Activated T-helper 1 cell treated with Interleukin-2 at 50 U/mL for 16 hours (primary cell): ENCODE measurements around the gene HDAC1.

Source experiments
- DNase-seq: peaks from one replicate; pipeline ENCODE4 v3.0.0-alpha.2; 2020; ENCODE audit warnings: low read depth

HDAC1 gene

DNA sequence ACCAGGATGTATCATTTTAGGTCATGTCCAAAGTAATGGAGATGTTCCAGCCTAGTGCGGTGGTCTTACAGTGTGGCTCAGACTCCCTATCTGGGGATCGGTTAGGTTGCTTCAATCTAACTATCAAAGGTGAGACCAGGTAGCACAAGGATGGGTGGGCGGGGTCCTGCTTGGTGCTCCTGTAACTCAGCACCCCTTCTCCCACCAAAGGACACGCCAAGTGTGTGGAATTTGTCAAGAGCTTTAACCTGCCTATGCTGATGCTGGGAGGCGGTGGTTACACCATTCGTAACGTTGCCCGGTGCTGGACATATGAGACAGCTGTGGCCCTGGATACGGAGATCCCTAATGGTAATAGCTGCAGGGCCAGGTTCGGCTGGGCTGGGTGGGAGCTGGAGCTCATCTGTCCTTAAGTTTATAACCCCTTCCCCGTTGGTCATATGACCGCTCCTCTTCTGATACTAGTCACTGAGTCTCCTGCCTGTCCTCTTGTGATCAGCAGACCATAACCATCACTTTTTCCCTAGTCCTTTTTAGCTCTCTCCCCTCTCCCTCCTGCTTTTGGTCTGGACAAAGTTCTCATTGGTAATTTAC lies 38.8 kb downstream of the HDAC1 start:
- no peak for DNase-seq

DNA sequence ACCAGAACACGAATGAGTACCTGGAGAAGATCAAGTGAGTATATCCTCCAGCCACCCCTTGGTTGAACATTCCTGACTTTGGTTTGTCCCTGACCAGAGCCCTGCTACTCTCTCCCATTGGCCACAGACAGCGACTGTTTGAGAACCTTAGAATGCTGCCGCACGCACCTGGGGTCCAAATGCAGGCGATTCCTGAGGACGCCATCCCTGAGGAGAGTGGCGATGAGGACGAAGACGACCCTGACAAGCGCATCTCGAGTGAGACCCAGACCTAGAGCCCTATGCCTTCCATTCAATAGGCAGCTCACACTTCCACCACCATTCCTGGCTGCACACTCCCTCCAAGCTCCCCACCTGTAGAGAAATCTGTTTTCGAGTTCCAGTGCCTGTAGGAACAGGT lies 39.7 kb downstream of the HDAC1 start:
- no peak for DNase-seq

DNA sequence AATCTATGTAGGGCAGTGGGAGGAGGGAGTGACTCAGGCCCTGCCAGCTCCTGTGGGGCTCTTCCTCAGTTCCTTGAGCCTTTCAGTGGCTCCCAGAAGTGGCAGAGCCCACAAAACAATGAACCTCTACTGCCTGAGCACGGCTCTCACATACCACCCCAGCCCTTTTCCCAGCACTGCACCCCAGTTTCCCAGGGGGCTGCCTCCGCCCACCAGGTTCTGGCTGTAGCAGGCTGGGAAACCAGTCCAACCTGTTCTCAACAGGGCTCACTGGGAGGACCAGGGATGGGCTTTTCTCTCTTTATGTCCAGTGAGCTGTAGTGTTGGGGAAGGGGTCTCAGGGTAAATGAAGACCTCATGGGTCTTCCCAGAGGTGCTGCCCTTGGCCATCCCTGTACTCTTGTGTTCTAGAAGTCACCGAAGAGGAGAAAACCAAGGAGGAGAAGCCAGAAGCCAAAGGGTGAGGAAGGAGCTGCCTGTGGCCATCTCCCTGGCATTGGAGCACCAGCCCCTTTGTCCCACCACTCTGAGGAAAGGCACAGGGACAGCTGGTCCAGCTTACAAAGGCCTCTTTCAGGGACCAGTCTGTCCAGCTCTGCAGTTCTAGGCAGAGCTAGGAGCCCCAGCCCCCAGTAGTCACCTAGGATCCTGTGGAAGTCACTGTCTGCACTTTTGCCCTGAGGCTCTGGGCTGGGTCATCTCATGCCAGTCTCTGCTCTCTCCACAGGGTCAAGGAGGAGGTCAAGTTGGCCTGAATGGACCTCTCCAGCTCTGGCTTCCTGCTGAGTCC lies 40.6 kb downstream of the HDAC1 start:
- no peak for DNase-seq

DNA sequence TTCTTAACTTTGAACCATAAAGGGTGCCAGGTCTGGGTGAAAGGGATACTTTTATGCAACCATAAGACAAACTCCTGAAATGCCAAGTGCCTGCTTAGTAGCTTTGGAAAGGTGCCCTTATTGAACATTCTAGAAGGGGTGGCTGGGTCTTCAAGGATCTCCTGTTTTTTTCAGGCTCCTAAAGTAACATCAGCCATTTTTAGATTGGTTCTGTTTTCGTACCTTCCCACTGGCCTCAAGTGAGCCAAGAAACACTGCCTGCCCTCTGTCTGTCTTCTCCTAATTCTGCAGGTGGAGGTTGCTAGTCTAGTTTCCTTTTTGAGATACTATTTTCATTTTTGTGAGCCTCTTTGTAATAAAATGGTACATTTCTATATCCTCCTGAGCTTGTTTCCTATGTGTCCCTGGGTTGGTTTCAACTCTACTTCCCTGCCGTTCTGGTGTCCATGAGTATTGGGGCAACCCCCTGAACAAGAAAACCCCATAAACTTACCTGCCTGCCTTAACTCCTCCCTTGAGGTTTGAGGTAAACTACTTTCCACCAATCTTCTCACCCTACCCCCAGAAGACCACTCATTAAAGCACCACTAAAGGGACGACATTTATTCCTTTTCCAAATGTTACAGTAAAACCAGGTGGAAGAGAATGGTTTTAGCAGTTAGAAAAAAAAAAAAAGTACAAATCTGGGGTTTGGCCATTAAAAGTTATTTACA lies 41.5 kb downstream of the HDAC1 start:
- DNase-seq, result no peak

DNA sequence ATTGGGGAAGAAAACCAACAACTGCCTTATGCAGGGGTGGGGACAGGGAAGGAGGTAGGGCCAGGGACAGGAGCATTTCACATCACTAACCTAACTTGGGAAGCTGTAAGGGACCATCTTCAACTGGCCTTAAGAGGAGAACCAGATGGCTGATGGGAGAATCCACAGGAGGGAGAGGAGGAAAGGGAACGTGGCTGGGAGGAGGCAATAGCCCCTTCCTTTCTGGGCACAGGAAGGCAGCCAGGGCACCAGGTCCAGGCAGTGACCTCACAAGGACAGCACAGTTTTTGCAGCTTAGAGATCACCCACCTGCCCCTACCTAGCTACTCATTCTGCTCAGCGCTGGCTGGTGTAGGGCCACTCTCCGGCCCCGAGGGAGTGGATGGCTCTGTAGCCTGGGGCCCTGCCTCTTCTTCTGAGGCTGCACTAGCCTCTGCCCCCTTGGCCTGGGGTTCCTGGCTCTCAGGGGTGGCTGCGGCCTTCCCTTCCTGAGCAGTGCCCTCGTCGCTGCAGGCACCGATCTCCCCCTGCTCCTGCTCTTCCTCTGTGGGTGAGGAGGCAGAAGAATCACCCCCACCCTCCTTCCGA lies 42.5 kb downstream of the HDAC1 start:
- DNase-seq, result no peak

DNA sequence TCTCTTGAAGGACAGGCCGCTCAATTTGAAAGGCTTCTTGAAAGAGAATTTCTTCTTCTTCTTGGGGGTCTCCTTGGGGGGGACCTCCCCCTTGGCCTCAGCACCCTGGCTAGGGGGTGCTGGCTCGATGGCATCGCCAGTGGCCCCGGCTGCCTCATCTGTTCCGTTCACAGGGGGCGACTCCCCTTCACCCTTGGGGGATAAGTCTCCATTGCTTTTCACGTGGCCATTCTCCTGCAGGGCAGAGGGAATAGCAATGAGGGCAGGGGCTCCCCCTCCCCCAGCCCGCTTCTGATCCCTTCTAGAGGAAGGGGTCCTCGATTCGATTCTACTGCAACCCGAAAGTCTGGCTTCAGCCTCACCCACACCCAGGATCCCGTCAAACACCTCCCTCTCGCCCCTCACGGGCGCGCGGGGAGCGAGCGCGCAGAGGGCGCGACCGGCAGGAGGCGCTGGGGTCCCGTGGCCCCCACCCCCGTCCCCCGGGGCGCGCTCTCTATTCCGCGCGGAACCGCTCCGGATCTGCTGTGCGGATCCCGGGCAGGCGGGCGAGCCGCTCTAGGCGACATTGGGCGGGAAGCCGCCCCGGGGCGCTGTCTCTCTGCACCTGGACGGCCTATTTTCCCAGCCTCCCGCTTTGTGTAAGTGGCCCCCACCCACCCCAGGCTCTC lies 43.1 kb downstream of the HDAC1 start:
- peak; percentile 64 for DNase-seq

DNA sequence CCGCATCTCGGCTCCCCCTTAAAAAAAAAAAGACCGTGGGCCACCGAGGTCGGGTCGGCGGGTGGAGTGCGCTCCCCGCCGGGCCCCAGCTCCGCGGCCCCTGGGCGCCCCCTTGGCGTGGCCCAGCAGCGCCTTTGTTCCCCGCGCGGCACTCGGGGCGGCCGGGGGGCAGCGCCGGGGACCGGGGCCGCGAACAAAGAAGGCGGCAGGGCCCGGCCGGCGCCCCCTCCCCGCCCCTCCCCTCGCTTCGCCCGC lies 43.6 kb downstream of the HDAC1 start:
- DNase-seq, result no peak

DNA sequence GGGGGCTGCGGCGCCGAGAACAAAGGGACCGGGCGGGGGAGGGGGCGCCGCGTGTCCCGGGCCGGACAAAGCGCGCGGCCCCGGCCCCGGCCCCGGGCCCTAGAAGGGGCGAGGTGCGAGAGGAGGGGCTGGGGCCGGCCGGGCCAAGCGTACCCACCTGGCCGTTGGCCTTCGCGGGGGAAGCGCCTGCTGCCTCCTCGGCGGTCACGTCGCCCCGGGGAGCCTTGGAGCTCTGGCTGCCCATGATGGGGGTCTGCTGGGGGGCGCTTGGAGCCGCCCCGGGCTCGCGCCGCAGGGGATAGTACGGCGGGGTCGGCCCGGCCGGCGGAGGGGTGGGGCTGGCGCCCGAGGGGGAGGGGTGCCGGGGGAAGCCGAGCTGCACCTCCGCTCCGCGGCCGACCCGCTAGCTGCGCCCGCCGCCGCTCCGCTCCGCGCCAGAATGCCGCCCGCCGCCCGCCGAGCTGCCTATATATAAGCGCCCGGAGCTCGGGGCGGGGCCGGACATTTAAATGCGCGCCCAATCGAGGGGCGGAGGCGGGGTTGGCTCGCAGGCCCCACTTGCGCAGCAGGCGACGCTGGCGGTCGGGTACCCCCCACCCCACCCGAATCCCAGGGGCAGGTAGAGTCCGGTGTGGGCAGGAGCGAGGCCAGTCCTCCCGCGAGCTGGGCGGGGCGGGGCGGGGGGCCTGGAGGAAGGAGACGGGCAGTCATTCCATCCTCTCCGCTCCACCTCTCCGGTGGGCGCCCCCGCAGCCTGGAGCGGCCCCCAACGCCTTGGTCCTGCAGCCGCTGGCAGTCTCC lies 44.1 kb downstream of the HDAC1 start, which contains the start of gene MARCKSL1:
Gene MARCKSL1, minus strand, starts transcription at position 444 of the 801 bp plus-strand sequence. Its CDS starts 200 bp downstream, at position 244.
- DNase-seq, result peak; percentile 84

DNA sequence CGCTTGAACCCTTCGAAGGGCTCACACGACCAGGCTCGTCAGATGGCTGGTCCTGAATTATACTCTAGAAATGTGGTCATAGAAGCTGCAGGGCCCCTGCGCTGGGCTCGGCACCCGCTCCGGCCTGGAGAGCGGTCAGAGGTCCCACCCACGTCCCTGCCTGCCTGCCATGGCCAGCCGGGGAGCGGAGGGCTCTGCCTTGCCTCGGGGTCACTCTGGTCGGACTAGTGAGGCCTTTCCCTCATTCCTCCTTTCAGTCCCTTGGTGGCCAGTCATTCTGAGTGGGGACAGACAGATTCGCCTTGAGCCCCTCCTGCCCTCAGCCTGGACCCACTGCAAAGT lies 44.7 kb downstream of the HDAC1 start:
- DNase-seq, result no peak

DNA sequence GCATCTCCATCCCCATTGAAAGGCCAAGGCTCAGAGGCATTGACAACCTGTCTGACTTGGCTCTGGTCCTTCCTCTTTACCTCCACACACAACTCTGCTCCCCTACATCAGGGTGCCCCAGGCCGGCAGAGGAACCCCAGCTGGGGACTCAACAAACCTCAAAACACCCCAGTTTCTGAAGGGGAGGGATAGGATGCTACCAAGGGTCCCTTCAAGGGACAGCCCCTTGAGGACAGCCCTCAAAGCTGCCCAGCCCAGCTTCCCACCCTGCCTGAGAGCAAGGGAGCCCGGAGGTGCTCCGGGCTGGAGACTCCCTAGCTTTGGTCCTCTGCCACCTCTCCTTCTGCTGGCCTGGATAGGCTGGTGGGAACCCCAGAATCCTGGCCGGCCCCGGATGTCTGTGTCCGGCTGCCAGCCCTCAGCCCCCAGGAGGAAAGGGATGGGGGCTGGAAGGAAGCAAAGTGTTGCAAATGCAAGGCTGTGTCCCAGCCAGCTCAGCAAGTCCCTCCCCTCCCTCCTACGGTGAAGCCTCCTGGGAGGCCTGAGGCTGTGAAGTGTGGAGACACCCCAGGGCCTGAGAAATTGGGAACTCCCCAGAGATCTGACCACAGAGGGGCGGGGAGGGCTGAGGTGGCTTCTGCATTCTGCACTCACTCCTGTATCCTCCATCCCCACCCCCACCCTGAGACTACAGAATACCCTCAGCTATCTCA lies 45.2 kb downstream of the HDAC1 start:
- no peak for DNase-seq

DNA sequence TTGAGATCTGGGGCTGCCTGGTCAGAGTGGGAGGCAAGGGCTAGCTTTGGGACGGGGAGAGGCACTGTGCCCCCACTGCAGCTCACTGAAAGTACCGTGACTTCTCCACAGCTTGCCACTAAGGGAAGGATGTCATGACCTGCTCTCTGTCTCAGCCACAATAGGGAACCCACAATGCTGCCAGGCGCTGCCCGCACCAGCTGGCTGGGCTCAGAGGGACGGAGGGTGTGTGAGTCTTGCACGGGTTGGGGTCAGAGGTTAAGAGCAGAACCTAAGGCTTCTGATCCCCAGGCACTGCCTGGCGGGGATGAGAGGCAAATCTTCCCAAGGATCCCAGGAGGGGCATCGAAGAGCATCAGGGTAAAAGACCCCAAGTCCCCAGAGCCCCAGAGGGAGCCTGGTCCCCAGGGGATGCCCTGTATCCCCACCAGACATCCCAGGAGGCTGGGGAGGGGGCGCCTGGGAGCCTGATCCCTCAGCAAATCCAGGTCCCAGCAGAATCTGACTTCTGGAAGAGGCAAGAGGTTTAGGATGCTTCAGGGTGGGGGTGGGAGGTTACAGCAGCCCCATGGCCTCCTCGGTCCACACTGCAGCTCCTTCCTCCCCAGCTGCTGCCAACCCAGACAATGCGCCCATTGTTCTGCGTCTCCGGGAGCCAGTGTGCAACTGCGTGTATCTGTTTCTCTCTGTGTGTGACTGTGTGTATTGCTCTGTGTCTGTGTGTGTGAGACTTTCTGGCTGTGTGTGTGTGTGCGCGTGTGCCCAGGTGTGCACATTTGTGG lies 46.2 kb downstream of the HDAC1 start:
- DNase-seq, result no peak

DNA sequence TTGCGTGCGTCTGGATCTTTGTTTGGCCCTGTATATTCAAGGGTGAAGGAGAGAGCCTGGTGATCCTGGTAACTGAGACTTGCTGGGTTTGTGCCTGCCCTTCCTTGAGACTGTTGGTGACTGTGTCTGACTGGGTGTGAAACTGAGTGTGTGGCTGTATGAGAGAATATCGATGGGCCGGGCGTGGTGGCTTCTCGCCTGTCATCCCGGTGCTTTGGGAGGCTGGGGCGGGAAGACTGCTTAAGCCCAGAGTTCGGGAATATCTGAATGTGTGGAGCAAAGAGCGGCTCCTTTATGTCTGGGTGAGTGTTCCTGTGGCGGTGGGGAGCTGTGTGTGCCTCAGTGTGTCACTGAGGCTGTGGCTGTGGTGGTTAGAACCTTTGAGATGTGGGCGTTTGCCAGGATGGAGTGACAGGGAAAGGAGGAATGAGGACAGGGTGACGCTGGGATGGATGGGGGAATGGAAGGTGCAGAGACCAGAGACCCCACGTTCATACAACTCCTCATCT lies 46.8 kb downstream of the HDAC1 start:
- DNase-seq, result no peak

DNA sequence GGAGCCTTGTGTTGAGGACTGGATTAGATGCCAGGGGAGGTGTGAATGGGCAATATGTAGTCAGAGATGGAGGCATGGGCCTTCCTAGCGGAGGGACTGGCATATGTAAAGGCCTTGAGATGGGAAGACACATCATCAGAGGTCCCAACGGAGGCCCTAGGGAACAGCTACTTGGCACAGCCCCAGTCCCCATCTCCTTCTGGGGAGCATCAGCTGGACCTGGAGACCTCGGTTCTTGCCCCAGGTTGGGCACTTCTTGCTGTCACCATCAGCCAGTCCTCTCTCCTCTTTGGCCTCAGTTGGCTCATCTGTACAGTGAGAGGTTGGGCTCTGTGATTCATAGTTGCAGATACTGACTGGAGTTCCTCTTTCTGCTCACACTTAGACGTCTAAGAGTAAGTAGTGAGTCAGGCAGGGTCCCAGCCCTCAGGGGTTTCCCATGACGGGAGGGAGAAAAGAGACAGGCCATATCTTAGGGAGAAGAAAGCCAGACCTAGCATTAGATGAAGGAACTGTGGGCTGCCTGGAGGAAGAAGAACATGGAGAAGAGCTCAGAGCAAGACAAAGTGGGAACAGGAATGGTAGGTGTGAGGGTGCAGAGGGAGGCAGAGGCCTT lies 47.6 kb downstream of the HDAC1 start:
- DNase-seq, result no peak

DNA sequence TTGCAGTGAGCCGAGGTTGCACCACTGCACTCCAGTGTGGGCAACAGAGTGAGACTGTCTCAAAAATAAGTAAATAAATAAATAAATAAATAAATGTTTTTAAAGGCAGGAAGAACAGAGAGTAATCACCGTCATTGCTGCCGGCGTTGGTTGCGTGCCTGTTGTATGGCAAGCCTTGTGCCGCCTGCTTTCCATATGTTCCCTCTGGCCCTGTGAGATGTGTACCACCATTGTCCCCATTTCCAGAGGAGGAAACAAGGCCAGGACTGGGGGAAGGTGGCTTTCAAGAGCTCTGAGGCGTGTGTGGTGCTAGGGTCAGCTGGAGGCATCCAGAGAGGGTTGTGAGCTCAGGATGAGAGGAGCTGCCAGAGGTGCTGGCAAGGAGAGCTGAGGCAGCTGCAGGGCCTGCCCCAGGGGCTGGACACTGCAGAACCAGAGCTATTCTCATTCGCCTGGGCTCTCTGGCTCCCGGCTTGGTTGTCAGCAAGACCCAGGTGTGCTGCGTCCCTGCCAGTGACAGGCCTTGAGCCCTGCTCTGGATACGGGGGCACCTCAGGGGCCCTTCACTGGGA lies 49.4 kb downstream of the HDAC1 start:
- DNase-seq, result no peak

DNA sequence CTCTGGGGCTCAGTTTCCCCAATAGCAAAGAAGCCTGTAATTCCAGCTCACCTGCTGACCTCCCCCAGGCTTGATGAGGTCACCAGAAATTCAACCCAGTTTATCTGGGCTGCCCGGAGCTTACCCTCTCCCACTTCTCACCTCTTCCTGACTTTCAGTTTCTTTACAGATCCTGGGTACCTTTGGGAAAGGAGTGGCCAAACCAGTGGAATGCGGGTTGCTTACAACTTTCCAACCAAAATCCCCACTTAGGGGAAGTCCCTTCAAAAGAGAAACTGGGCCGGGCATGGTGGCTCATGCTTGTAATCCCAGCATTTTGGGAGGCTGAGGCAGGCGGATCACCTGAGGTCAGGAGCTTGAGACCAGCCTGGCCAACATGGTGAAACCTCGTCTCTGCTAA lies 50.1 kb downstream of the HDAC1 start:
- no peak for DNase-seq

DNA sequence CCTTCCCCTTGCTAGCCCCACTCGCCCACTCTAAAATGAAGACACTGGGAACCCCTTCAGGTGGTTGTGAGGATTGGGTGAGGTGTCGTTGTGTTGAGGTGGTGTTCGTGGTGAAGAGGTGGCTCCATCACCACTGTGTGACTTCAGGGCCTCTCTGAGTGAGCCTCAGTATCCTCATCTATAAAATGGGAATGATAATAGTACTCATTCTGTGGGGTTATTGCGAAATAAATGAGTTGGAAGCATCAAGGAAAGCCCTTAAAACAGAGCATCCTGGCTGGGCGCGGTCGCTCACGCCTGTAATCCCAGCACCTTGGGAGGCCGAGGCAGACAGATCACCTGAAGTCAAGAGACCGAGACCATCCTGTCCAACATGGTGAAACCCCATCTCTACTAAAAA lies 50.8 kb downstream of the HDAC1 start:
- DNase-seq, result no peak

DNA sequence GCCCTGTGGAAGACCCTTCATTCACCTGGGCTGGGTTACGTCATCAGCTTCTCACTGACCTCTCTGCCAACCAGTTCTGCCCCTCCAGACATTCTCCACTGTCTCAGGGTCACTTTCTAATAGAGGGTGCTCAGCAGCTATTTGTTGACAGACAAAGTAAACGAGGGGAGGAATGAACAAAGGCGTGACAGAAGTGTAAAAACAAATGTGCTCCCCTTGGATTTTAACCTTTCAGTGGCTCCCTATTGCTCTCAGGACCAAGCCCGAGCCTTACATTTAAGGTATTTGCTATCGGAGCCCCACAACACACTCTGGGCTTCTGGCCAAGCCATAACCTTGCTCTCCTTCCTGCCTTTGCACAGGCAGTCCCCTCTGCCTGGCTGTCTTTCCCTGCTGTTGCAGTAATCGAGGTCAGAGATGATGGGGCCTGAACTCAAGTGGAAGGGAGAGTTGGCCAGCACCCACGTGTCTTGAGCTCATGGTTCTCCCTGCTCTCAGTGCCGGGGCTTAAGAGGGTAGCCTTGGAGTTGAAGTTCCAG lies 53.5 kb downstream of the HDAC1 start:
- DNase-seq, result no peak

DNA sequence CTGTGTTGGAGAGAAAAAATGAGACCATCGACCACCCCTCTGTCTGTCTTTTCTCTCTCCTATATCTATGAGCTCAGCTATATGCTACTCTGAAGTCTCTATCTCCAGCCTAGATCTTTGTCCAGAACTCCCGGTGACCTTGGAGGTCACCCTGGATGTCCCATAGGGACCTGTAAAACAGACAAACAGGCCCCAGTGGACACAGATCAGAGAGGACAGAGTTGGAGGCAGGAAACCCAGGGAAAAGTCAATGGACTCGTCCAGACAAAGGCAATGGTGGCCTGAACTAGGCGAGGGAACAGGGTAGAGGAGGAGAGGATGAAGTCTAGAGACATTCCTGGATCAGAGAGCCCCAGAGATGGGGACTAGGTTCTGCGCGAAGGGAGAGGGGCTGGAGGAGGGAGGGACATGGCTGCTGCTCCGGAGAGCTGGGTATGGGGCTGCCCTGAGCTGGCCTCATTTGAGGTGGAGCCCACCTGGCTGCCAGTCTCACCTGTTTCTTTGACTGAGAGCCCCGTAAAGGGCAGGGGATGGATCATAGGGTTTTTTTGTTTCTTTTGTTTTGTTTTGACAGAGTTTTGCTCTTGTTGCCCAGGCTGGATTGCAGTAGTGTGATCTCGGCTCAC lies 54.8 kb downstream of the HDAC1 start:
- no peak for DNase-seq
